Measurements from ENCODE around the gene AUTS2. TPM values are rescaled to one million over a fixed set of nuclear protein-coding genes. Genes with fewer than 3 reads are reported as not detected.

The AUTS2 gene
- polyA plus RNA-seq, 3 donors = 0.08 to 0.35 TPM; not detected in 1

GRCh38 chr7:70598976-70599375 is 1000.7 kb downstream of the AUTS2 start:
- no peak for DNase-seq
- intact Hi-C loops (cut with micrococcal nuclease) = no loop called here
- Histone ChIP-seq H3K4me2 (replicated peaks; ENCODE audit: extremely low read depth, low read length, poor library complexity, severe bottlenecking) (no peak overlapping the region), H3K27ac (ENCODE audit: low read depth in 1 of 2, low read length in 2 of 2) (no peak overlapping the region), H3K9ac (ENCODE audit: insufficient read depth, low read length, poor library complexity, severe bottlenecking) (no peak overlapping the region), H3K36me3 (replicated peaks in 1 of 2; ENCODE audit: control insufficient read depth in 1 of 2, insufficient read depth in 2 of 2, low read length in 2 of 2) (no peaks in the 10 kb centered on the region), H3K27me3 (ENCODE audit: control insufficient read depth in 2 of 2, insufficient read depth in 2 of 2, low read length in 2 of 2) (peaks cover 11 to 29% of the 10 kb centered on the region in 2 donors), H4K20me1 (ENCODE audit: insufficient read depth, low read length) (no peaks in the 10 kb centered on the region), H3K79me2 (ENCODE audit: insufficient read depth, low read length) (no peaks in the 10 kb centered on the region), H2AFZ (ENCODE audit: insufficient read depth, low read depth, low read length, poor library complexity, severe bottlenecking) (no peak overlapping the region), H3K9me3 (replicated peaks in 1 of 2; ENCODE audit: control insufficient read depth in 1 of 2, insufficient read depth in 1 of 2, low read length in 2 of 2) (peaks cover 9 to 15% of the 10 kb centered on the region in 2 donors), H3K4me3 (replicated peaks in 1 of 3; ENCODE audit: low read depth in 2 of 3, low read length in 3 of 3) (no peak overlapping the region), H3K4me1 (ENCODE audit: control insufficient read depth in 1 of 2, insufficient read depth in 2 of 2, low read length in 2 of 2) (peaks cover 0 to 4% of the 10 kb centered on the region in 2 donors)
- H3K36me3 Mint-ChIP-seq = no peaks in the 10 kb centered on the region
- peaks cover 8% of the 10 kb centered on the region for H3K4me1 Mint-ChIP-seq
- WGBS (ENCODE audit: insufficient coverage) = no CpG with 5 or more reads among the region's 2 CpGs
- H3K4me3 Mint-ChIP-seq = no peak overlapping the region
- TF ChIP-seq CTCF (IDR thresholded peaks at IDR 0.05) = no peak
- H3K9me3 Mint-ChIP-seq = peaks cover 2 to 26% (median 10%) of the 10 kb centered on the region in 7 donors
- H3K27me3 Mint-ChIP-seq (ENCODE audit: low read depth in 3 of 3) = peaks cover 11 to 43% (median 24%) of the 10 kb centered on the region in 3 donors
- H3K27ac Mint-ChIP-seq = no peak overlapping the region

- H3K4me1 ChIP-seq (ENCODE audit: control insufficient read depth in 1 of 2, insufficient read depth in 2 of 2, low read length in 2 of 2) = peaks cover 0 to 4% of the 10 kb centered on the region in 2 donors
- peaks cover 11 to 29% of the 10 kb centered on the region in 2 donors for H3K27me3 ChIP-seq (ENCODE audit: control insufficient read depth in 2 of 2, insufficient read depth in 2 of 2, low read length in 2 of 2)
- no peak overlapping the region for H3K4me3 ChIP-seq (replicated peaks in 1 of 3; ENCODE audit: low read depth in 2 of 3, low read length in 3 of 3)
- no peak for TF ChIP-seq CTCF (IDR thresholded peaks at IDR 0.05)
- H3K36me3 ChIP-seq (replicated peaks in 1 of 2; ENCODE audit: control insufficient read depth in 1 of 2, insufficient read depth in 2 of 2, low read length in 2 of 2) = no peaks in the 10 kb centered on the region
- H3K9ac ChIP-seq (ENCODE audit: insufficient read depth, low read length, poor library complexity, severe bottlenecking) = no peak overlapping the region
- Mint-ChIP-seq H3K4me1 (peaks cover 8% of the 10 kb centered on the region), H3K36me3 (no peaks in the 10 kb centered on the region), H3K9me3 (peaks cover 2 to 29% (median 10%) of the 10 kb centered on the region in 7 donors), H3K27me3 (ENCODE audit: low read depth in 3 of 3) (peaks cover 11 to 40% (median 20%) of the 10 kb centered on the region in 3 donors), H3K27ac (no peak overlapping the region), H3K4me3 (no peak overlapping the region)
- no peak for DNase-seq
- no peak overlapping the region for H3K4me2 ChIP-seq (replicated peaks; ENCODE audit: extremely low read depth, low read length, poor library complexity, severe bottlenecking)
- H3K9me3 ChIP-seq (replicated peaks in 1 of 2; ENCODE audit: control insufficient read depth in 1 of 2, insufficient read depth in 1 of 2, low read length in 2 of 2) = peaks cover 15 to 17% of the 10 kb centered on the region in 2 donors
- 100% methylated on average over 1 of the region's 5 CpGs for WGBS (ENCODE audit: insufficient coverage)
- intact Hi-C loops (cut with micrococcal nuclease) = no loop called here
- no peaks in the 10 kb centered on the region for H3K79me2 ChIP-seq (ENCODE audit: insufficient read depth, low read length)
- H4K20me1 ChIP-seq (ENCODE audit: insufficient read depth, low read length) = no peaks in the 10 kb centered on the region
- H3K27ac ChIP-seq (ENCODE audit: low read depth in 1 of 2, low read length in 2 of 2) = no peak overlapping the region
- H2AFZ ChIP-seq (ENCODE audit: insufficient read depth, low read depth, low read length, poor library complexity, severe bottlenecking) = no peak overlapping the region
Observed at GRCh38 chr7:70599446-70600190, 1001.3 kb downstream of the AUTS2 start.

Measured in CD14-positive monocyte (primary cell).